ENCODE measurements around the gene ZFP64. TPM values are rescaled to one million over a fixed set of nuclear protein-coding genes. Genes with fewer than 3 reads are reported as not detected.

The ZFP64 gene
- total RNA-seq, 1 donor from 2014 or later = 20.3 TPM

DNA sequence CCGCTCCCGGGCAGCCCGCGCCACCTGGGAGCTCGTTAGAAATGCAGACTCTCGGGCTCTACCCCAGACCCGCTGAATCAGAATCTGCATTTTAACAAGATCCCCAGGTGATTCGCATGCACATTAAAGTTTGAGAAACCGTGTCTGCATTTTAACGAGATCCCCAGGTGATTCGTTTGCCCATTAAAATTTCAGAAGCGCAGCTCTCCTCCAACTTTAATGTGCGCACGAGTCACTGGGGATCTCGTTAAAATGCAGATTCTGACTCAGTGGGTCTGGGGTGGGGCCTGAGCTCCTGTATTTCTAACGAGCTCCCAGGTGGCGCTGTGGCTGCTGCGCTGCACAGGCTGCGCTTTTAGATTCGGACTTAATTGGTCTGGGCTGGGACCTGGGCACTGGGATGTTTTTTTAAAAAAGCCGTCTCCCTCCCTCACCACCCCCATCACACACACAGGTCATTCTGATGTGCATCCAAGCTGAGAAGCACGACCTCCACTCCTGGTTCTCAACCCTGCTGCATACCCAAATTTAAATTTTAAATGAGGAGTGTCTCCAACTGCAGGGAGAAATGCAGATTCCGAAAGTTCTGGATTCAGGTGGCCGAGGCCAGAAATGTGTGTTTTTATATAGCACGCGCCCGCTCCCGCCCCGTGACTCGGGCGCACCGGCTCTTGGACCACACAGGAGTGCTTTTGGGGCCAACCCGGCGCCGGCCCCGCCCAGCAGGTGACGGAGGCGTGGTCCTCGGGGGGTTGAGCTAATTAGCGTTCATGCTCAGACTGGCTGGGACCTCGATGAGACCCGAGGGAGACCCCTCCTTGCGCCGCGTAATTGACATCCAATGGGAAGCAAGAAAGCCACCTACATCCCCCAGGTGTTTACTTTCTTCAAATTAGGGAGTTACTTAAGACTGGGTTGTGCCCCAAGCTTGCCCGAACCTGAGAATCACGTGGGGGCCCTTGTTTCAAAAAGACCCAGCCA is 85.8 kb downstream of the ZFP64 start:
- Mint-ChIP-seq H3K9me3 (ENCODE audit: unreplicated experiment) (no peaks in the 10 kb centered on the region), H3K4me1 (ENCODE audit: low read depth, unreplicated experiment) (peaks cover 4% of the 10 kb centered on the region), H3K36me3 (ENCODE audit: low read depth, unreplicated experiment) (peaks cover 3% of the 10 kb centered on the region), H3K27ac (ENCODE audit: unreplicated experiment) (no peak overlapping the region), H3K27me3 (ENCODE audit: low read depth, unreplicated experiment) (peaks cover 26% of the 10 kb centered on the region), H3K4me3 (ENCODE audit: unreplicated experiment) (peak overlapping the region; percentile 81)
- Histone ChIP-seq H3K27ac (ENCODE audit: low read depth, low read length) (no peak overlapping the region), H3K36me3 (ENCODE audit: insufficient read depth, low read length) (no peaks in the 10 kb centered on the region), H3K4me1 (ENCODE audit: insufficient read depth, low read length) (peaks cover 14% of the 10 kb centered on the region), H3K79me2 (ENCODE audit: insufficient read depth, low read length) (peaks cover 37% of the 10 kb centered on the region), H4K20me1 (ENCODE audit: insufficient read depth, low read length) (peaks cover 20% of the 10 kb centered on the region), H3K9ac (ENCODE audit: low read length) (peak overlapping the region; percentile 90), H3K4me3 (ENCODE audit: insufficient read depth, low read depth, low read length) (peak overlapping the region; percentile 81), H3K9me3 (ENCODE audit: insufficient read depth, low read depth, low read length) (no peaks in the 10 kb centered on the region), H3K27me3 (ENCODE audit: insufficient read depth, low read length) (no peaks in the 10 kb centered on the region), H2AFZ (ENCODE audit: low read depth, low read length) (peak overlapping the region; percentile 86), H3K4me2 (ENCODE audit: low read length) (peak overlapping the region; percentile 100)
- DNase-seq (ENCODE audit: low read depth) = peak; percentile 47
- no peak for FAIRE-seq
- TF ChIP-seq EZH2 (IDR thresholded peaks at IDR 0.05; ENCODE audit: insufficient read depth, low read length) = no peak
- TF ChIP-seq, protein P1, sequence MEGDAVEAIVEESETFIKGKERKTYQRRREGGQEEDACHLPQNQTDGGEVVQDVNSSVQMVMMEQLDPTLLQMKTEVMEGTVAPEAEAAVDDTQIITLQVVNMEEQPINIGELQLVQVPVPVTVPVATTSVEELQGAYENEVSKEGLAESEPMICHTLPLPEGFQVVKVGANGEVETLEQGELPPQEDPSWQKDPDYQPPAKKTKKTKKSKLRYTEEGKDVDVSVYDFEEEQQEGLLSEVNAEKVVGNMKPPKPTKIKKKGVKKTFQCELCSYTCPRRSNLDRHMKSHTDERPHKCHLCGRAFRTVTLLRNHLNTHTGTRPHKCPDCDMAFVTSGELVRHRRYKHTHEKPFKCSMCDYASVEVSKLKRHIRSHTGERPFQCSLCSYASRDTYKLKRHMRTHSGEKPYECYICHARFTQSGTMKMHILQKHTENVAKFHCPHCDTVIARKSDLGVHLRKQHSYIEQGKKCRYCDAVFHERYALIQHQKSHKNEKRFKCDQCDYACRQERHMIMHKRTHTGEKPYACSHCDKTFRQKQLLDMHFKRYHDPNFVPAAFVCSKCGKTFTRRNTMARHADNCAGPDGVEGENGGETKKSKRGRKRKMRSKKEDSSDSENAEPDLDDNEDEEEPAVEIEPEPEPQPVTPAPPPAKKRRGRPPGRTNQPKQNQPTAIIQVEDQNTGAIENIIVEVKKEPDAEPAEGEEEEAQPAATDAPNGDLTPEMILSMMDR (IDR thresholded peaks at IDR 0.05; ENCODE audit: insufficient read depth, low read depth, low read length) = peak; percentile 15

DNA sequence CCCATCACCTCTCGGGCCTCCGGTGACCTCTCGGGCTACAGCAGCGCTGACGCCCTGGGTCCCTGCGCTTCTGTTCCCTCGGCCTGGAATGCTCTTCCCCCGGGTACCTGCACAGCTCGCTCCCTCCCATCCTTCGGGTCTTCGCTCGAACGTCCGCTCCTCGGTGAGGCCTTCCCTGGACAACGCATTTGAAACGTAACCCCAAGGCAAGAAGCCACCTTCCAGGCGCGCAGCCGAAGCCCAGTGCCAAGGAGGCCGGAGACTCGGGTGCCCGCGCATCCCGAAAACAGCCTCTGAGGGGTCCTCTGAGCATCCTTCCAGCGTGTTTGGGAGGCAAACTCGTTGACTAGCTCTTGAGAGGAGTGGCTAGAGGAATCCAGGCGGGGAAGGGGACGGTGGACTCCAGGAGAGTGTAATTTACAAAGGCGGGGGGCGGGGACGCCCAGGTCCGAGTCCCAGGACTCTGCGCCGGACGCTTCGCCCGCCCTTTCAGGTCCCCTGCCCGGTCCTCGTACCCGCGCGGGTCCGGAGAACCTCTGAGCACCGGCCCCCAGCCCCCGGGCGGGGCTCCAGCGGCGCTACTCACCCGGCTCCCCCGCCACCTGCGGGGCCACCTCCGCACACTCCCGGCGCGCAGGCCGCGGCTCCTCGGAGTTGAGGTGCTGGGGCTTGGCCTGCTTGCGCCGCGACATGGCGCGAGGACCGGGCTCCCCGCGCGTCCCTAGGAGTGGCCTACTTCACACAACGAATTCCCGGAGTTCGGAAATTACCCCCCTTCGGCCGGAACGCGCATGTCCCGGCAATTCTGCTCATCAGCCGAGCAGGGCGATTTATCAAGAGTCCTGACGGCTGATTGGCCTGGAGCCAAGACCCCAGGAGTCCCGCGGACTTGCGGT is 86.8 kb downstream of the ZFP64 start:
- peak overlapping the region; percentile 100 for H3K4me2 ChIP-seq (ENCODE audit: low read length)
- H3K27me3 ChIP-seq (ENCODE audit: insufficient read depth, low read length) = no peaks in the 10 kb centered on the region
- peaks cover 14% of the 10 kb centered on the region for H3K4me1 ChIP-seq (ENCODE audit: insufficient read depth, low read length)
- Mint-ChIP-seq H3K27ac (ENCODE audit: unreplicated experiment) (no peak overlapping the region), H3K27me3 (ENCODE audit: low read depth, unreplicated experiment) (peaks cover 30% of the 10 kb centered on the region), H3K4me1 (ENCODE audit: low read depth, unreplicated experiment) (peaks cover 4% of the 10 kb centered on the region), H3K4me3 (ENCODE audit: unreplicated experiment) (peak overlapping the region; percentile 91), H3K36me3 (ENCODE audit: low read depth, unreplicated experiment) (no peaks in the 10 kb centered on the region), H3K9me3 (ENCODE audit: unreplicated experiment) (no peaks in the 10 kb centered on the region)
- H3K9me3 ChIP-seq (ENCODE audit: insufficient read depth, low read depth, low read length) = no peaks in the 10 kb centered on the region
- H3K4me3 ChIP-seq (ENCODE audit: insufficient read depth, low read depth, low read length) = peak overlapping the region; percentile 81
- TF ChIP-seq, protein P1 (IDR thresholded peaks at IDR 0.05; ENCODE audit: insufficient read depth, low read depth, low read length) = no peak
- peak; percentile 44 for TF ChIP-seq EZH2 (IDR thresholded peaks at IDR 0.05; ENCODE audit: insufficient read depth, low read length)
- H2AFZ ChIP-seq (ENCODE audit: low read depth, low read length) = peak overlapping the region; percentile 86
- H3K9ac ChIP-seq (ENCODE audit: low read length) = peak overlapping the region; percentile 90
- peaks cover 24% of the 10 kb centered on the region for H4K20me1 ChIP-seq (ENCODE audit: insufficient read depth, low read length)
- H3K36me3 ChIP-seq (ENCODE audit: insufficient read depth, low read length) = no peaks in the 10 kb centered on the region
- FAIRE-seq = no peak
- peak; percentile 44 for DNase-seq (ENCODE audit: low read depth)
- H3K79me2 ChIP-seq (ENCODE audit: insufficient read depth, low read length) = peaks cover 40% of the 10 kb centered on the region
- H3K27ac ChIP-seq (ENCODE audit: low read depth, low read length) = peak overlapping the region; percentile 58
